Measurements from ENCODE around the gene NSUN5.
"Not testable (repeated sequence)": the region's sequence is repeated elsewhere in the genome, so short reads cannot be mapped to it uniquely, and the experiment has no call there.

NSUN5 gene

GRCh38 chr7:73327449-73327848 lies 18.8 kb upstream of the NSUN5 start:
- DNase-seq (ENCODE audit: low read depth in 2 of 2, low spot score in 1 of 2), result not testable (repeated sequence)

GRCh38 chr7:73325424-73325823 lies 16.8 kb upstream of the NSUN5 start:
- not testable (repeated sequence) for DNase-seq (ENCODE audit: low read depth in 2 of 2, low spot score in 1 of 2)

GRCh38 chr7:73324081-73324845 lies 15.6 kb upstream of the NSUN5 start:
- DNase-seq (ENCODE audit: low read depth in 2 of 2, low spot score in 1 of 2), result not testable (repeated sequence)

GRCh38 chr7:73323434-73324080 lies 14.9 kb upstream of the NSUN5 start:
- DNase-seq (ENCODE audit: low read depth in 2 of 2, low spot score in 1 of 2), result not testable (repeated sequence)

- DNase-seq (ENCODE audit: low read depth in 2 of 2, low spot score in 1 of 2), result not testable (repeated sequence)
Measured at GRCh38 chr7:73320009-73320408, 11.4 kb upstream of the NSUN5 start.

- not testable (repeated sequence) for DNase-seq (ENCODE audit: low read depth in 2 of 2, low spot score in 1 of 2)
Measured at GRCh38 chr7:73319541-73319940, 10.9 kb upstream of the NSUN5 start.

GRCh38 chr7:73318656-73319204 lies 10.1 kb upstream of the NSUN5 start:
- DNase-seq (ENCODE audit: low read depth in 2 of 2, low spot score in 1 of 2), result not testable (repeated sequence)

GRCh38 chr7:73316521-73316920 lies 7.9 kb upstream of the NSUN5 start:
- DNase-seq (ENCODE audit: low read depth in 2 of 2, low spot score in 1 of 2), result no peak

GRCh38 chr7:73314271-73314670 lies 5.6 kb upstream of the NSUN5 start:
- no peak for DNase-seq (ENCODE audit: low read depth in 2 of 2, low spot score in 1 of 2)

- no peak for DNase-seq (ENCODE audit: low read depth in 2 of 2, low spot score in 1 of 2)
Measured at GRCh38 chr7:73313521-73313906, 4.9 kb upstream of the NSUN5 start.

- no peak for DNase-seq (ENCODE audit: low read depth in 2 of 2, low spot score in 1 of 2)
Measured at GRCh38 chr7:73312831-73313520, 4.3 kb upstream of the NSUN5 start.

GRCh38 chr7:73311421-73311820 lies 2.8 kb upstream of the NSUN5 start:
- DNase-seq (ENCODE audit: low read depth in 2 of 2, low spot score in 1 of 2), result not testable (repeated sequence)

- no peak for DNase-seq (ENCODE audit: low read depth in 2 of 2, low spot score in 1 of 2)
Measured at GRCh38 chr7:73308074-73308664, 457 bp downstream of the NSUN5 start.

GRCh38 chr7:73307436-73307835 lies 1.2 kb downstream of the NSUN5 start:
- no peak for DNase-seq (ENCODE audit: low read depth in 2 of 2, low spot score in 1 of 2)

- not testable (repeated sequence) for DNase-seq (ENCODE audit: low read depth in 2 of 2, low spot score in 1 of 2)
Measured at GRCh38 chr7:73304612-73305387, 3.8 kb downstream of the NSUN5 start.

GRCh38 chr7:73304071-73304470 lies 4.6 kb downstream of the NSUN5 start:
- no peak for DNase-seq (ENCODE audit: low read depth in 2 of 2, low spot score in 1 of 2)

- DNase-seq (ENCODE audit: low read depth in 2 of 2, low spot score in 1 of 2), result no peak
Measured at GRCh38 chr7:73303546-73303945, 5.1 kb downstream of the NSUN5 start.

GRCh38 chr7:73302846-73303245 lies 5.8 kb downstream of the NSUN5 start:
- not testable (repeated sequence) for DNase-seq (ENCODE audit: low read depth in 2 of 2, low spot score in 1 of 2)

- DNase-seq (ENCODE audit: low read depth in 2 of 2, low spot score in 1 of 2), result not testable (repeated sequence)
Measured at GRCh38 chr7:73301108-73301507, 7.5 kb downstream of the NSUN5 start.

GRCh38 chr7:73299812-73300211 lies 8.8 kb downstream of the NSUN5 start:
- DNase-seq (ENCODE audit: low read depth in 2 of 2, low spot score in 1 of 2), result not testable (repeated sequence)

All from stimulated activated CD8-positive, alpha-beta memory T cell treated with anti-CD3 and anti-CD28 coated beads, Interleukin-4, amount 100 ng/mL, for 4 hours (primary cell).